GM12874 (cell line): ENCODE data around the gene IL11.

Experiments used
- CTCF ChIP-seq: IDR thresholded peaks from 2 replicates; pipeline ENCODE4 v1.5.1; 2011; ENCODE audit warnings: low read depth, mild to moderate bottlenecking, control low read depth, low read length, moderate library complexity; ENCODE audit not compliant: insufficient read depth

IL11 gene

GRCh38 chr19:55392820-55393761, 22.8 kb upstream of the IL11 start:
- TF ChIP-seq CTCF: no peak

GRCh38 chr19:55391702-55392615, 21.7 kb upstream of the IL11 start:
- no peak for TF ChIP-seq CTCF

- no peak for TF ChIP-seq CTCF
These were observed 21.0 kb upstream of the IL11 start for GRCh38 chr19:55391191-55391670.

GRCh38 chr19:55390461-55390880, 20.2 kb upstream of the IL11 start:
- no peak for TF ChIP-seq CTCF

- no peak for TF ChIP-seq CTCF
These were observed 19.4 kb upstream of the IL11 start for GRCh38 chr19:55389386-55390317.

- TF ChIP-seq CTCF: no peak
These were observed 17.7 kb upstream of the IL11 start for GRCh38 chr19:55387736-55388497.
